ENCODE data around the gene TOM1L1. TPM values are rescaled to one million over a fixed set of nuclear protein-coding genes. Genes with fewer than 3 reads are reported as not detected.

The TOM1L1 gene
- total RNA-seq, 1 experiment from 2014 or later: 35.2 TPM

GRCh38 chr17:54972406-54973138 lies 71.9 kb downstream of the TOM1L1 start:
- DNase-seq (ENCODE audit: low read depth): no peak
- in situ Hi-C loops (cut with HindIII; ENCODE audit: low pct_unique_long_range_greater_than_20kb, low sequenced_read_pairs): no loop called here

- no peak for DNase-seq (ENCODE audit: low read depth)
- in situ Hi-C loops (cut with HindIII; ENCODE audit: low pct_unique_long_range_greater_than_20kb, low sequenced_read_pairs): no loop called here
These were observed 74.1 kb downstream of the TOM1L1 start for GRCh38 chr17:54974759-54975158.

GRCh38 chr17:54976316-54976715 lies 75.7 kb downstream of the TOM1L1 start:
- DNase-seq (ENCODE audit: low read depth): no peak
- in situ Hi-C loops (cut with HindIII; ENCODE audit: low pct_unique_long_range_greater_than_20kb, low sequenced_read_pairs): no loop called here

GRCh38 chr17:54977744-54978143 lies 77.1 kb downstream of the TOM1L1 start:
- in situ Hi-C loops (cut with HindIII; ENCODE audit: low pct_unique_long_range_greater_than_20kb, low sequenced_read_pairs): no loop called here
- DNase-seq (ENCODE audit: low read depth): no peak

- in situ Hi-C loops (cut with HindIII; ENCODE audit: low pct_unique_long_range_greater_than_20kb, low sequenced_read_pairs): no loop called here
- DNase-seq (ENCODE audit: low read depth): no peak
These were observed 79.0 kb downstream of the TOM1L1 start for GRCh38 chr17:54979657-54980056.

GRCh38 chr17:54980375-54980774 lies 79.7 kb downstream of the TOM1L1 start:
- in situ Hi-C loops (cut with HindIII; ENCODE audit: low pct_unique_long_range_greater_than_20kb, low sequenced_read_pairs): no loop called here
- DNase-seq (ENCODE audit: low read depth): no peak

GRCh38 chr17:54982399-54982798 lies 81.7 kb downstream of the TOM1L1 start:
- in situ Hi-C loops (cut with HindIII; ENCODE audit: low pct_unique_long_range_greater_than_20kb, low sequenced_read_pairs): no loop called here
- DNase-seq (ENCODE audit: low read depth): no peak

GRCh38 chr17:54983260-54983659 lies 82.6 kb downstream of the TOM1L1 start:
- no peak for DNase-seq (ENCODE audit: low read depth)

GRCh38 chr17:54985476-54985875 lies 84.8 kb downstream of the TOM1L1 start:
- in situ Hi-C loops (cut with HindIII; ENCODE audit: low pct_unique_long_range_greater_than_20kb, low sequenced_read_pairs): no loop called here
- no peak for DNase-seq (ENCODE audit: low read depth)

More at GRCh38 chr17:54983260-54983659, 82.6 kb downstream of the TOM1L1 start:
- in situ Hi-C loops (cut with HindIII; ENCODE audit: low pct_unique_long_range_greater_than_20kb, low sequenced_read_pairs): no loop called here

GRCh38 chr17:54990118-54990517 lies 89.5 kb downstream of the TOM1L1 start:
- in situ Hi-C loops (cut with HindIII; ENCODE audit: low pct_unique_long_range_greater_than_20kb, low sequenced_read_pairs): no loop called here
- no peak for DNase-seq (ENCODE audit: low read depth)

GRCh38 chr17:54991567-54991966 lies 90.9 kb downstream of the TOM1L1 start:
- no peak for DNase-seq (ENCODE audit: low read depth)
- in situ Hi-C loops (cut with HindIII; ENCODE audit: low pct_unique_long_range_greater_than_20kb, low sequenced_read_pairs): no loop called here

GRCh38 chr17:54992797-54993639 lies 92.4 kb downstream of the TOM1L1 start:
- in situ Hi-C loops (cut with HindIII; ENCODE audit: low pct_unique_long_range_greater_than_20kb, low sequenced_read_pairs): no loop called here

GRCh38 chr17:54996441-54996840 lies 95.8 kb downstream of the TOM1L1 start:
- no peak for DNase-seq (ENCODE audit: low read depth)
- in situ Hi-C loops (cut with HindIII; ENCODE audit: low pct_unique_long_range_greater_than_20kb, low sequenced_read_pairs): no loop called here

More at GRCh38 chr17:54992797-54993639, 92.4 kb downstream of the TOM1L1 start:
- peak; percentile 26 for DNase-seq (ENCODE audit: low read depth)

- DNase-seq (ENCODE audit: low read depth): no peak
- in situ Hi-C loops (cut with HindIII; ENCODE audit: low pct_unique_long_range_greater_than_20kb, low sequenced_read_pairs): no loop called here
These were observed 101.8 kb downstream of the TOM1L1 start for GRCh38 chr17:55002458-55002857.

- in situ Hi-C loops (cut with HindIII; ENCODE audit: low pct_unique_long_range_greater_than_20kb, low sequenced_read_pairs): no loop called here
These were observed 103.8 kb downstream of the TOM1L1 start for GRCh38 chr17:55004484-55004883.

GRCh38 chr17:55005520-55005919 lies 104.9 kb downstream of the TOM1L1 start:
- DNase-seq (ENCODE audit: low read depth): no peak
- in situ Hi-C loops (cut with HindIII; ENCODE audit: low pct_unique_long_range_greater_than_20kb, low sequenced_read_pairs): no loop called here

More at GRCh38 chr17:55004484-55004883, 103.8 kb downstream of the TOM1L1 start:
- no peak for DNase-seq (ENCODE audit: low read depth)
